ENCODE data around the gene CLIP2. TPM values are rescaled to one million over a fixed set of nuclear protein-coding genes. Genes with fewer than 3 reads are reported as not detected.

The CLIP2 gene
- total and polyA plus RNA-seq, 2 of the 8 experiments (the other 6 are each of a cell fraction or from before 2014, with no cell fraction given) = 8.3 to 41.5 TPM

DNA sequence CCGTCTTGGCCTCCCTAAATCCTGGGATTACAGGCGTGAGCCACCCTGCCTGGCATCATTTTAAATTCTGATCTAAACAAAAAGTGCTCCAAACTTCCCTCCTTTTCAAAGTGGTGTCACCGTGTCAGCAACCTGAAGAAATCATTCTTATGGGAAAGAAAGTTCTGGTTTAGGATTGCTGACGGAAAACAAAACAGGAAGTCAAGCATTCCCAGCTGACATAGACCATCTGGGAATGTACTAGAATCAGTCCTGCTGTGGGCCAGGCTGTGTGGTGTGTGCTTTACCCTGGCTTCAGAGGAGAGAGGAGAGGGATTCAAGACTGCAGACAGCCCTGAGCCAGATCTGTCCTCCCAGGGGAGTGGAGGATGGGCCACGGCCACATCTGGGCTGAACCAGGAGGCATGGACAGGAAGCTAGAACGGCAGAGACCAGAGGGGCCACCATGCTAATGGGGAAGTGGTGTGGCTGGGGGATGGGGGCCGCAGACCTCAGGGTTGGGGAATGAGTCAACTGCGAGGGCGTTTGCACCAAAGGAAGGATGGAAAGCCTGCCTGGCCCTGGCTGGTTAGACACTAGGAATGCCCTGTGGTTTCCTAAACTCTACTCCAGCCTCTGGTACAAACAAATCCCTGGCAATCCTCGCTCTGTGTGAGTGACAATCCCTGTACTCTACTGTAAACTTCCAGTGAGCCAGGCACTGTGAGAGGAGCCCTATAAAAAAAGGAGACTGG is 16.7 kb upstream of the CLIP2 start:
- DNase-seq (ENCODE audit: low read depth in 1 of 2, low spot score in 2 of 2) = no peak
- H3K4me2 ChIP-seq (ENCODE audit: insufficient read depth in 1 of 2, low read depth in 2 of 2, low read length in 2 of 2) = peak overlapping the region in 1 of 2 experiments; percentile 44; a peak in 1 of 4 replicates
- POLR2A ChIA-PET (ENCODE audit: partially characterized antibody) = interaction anchor here (1.4 to 6.2 kb wide), 5 partner anchors 11 to 99 kb away, joined by 3 to 97 read pairs (median 5); partner anchors contain the start of genes CLIP2 and RFC2
- TF ChIP-seq RFX5 (IDR thresholded peaks at IDR 0.05; ENCODE audit: borderline replicate concordance, low read depth, low read length) = no peak
- TF ChIP-seq HDAC6 (IDR thresholded peaks at IDR 0.05; ENCODE audit: low read depth, low read length) = no peak
- TF ChIP-seq BCL11A (IDR thresholded peaks at IDR 0.05; ENCODE audit: low read depth in 2 of 2, low read length in 2 of 2) = no peak
- peak; percentile 58; the same call in 1 of the 2 replicates for TF ChIP-seq RBBP5 (IDR thresholded peaks at IDR 0.05; ENCODE audit: borderline replicate concordance, low read depth, low read length)
- TF ChIP-seq SAP30 (IDR thresholded peaks at IDR 0.05; ENCODE audit: insufficient read depth, insufficient replicate concordance, low read length) = no peak
- no peak for TF ChIP-seq CREB1 (IDR thresholded peaks at IDR 0.05)
- TF ChIP-seq CBX5 (IDR thresholded peaks at IDR 0.05; ENCODE audit: low read depth, low read length) = no peak
- TF ChIP-seq POLR2A (IDR thresholded peaks at IDR 0.05; ENCODE audit: control extremely low read depth in 1 of 2, low read depth in 2 of 2, low read length in 2 of 2) = no peak
- TF ChIP-seq POLR2AphosphoS5 (IDR thresholded peaks at IDR 0.05; ENCODE audit: low read depth, low read length) = 0 out of 2 replicates have a peak, but pooled peaks have one; percentile 44
- no peak for TF ChIP-seq RNF2 (IDR thresholded peaks at IDR 0.05; ENCODE audit: borderline replicate concordance, low read depth, low read length, missing control alignments, poor library complexity, severe bottlenecking)
- no peak for TF ChIP-seq HDAC2 (IDR thresholded peaks at IDR 0.05; ENCODE audit: borderline replicate concordance in 1 of 2, low read depth in 2 of 2, low read length in 2 of 2)

More for the DNA sequence above, 16.7 kb upstream of the CLIP2 start:
- FAIRE-seq = no peak
- Histone ChIP-seq H2AFZ (ENCODE audit: low read length) (peak overlapping the region; percentile 37), H3K9me3 (ENCODE audit: insufficient read depth in 2 of 2, low read depth in 1 of 2, low read length in 1 of 2) (no peaks in the 10 kb centered on the region), H3K23me2 (ENCODE audit: low read depth, low read length) (no peaks in the 10 kb centered on the region), H3K56ac (replicated peaks; ENCODE audit: insufficient read length, low read depth, low read length) (no peak overlapping the region), H2BK120ac (replicated peaks; ENCODE audit: low read depth, low read length) (no peak overlapping the region), H2BK12ac (ENCODE audit: low read depth, low read length) (peak overlapping the region; percentile 72), H3K79me1 (ENCODE audit: low read depth, low read length) (no peaks in the 10 kb centered on the region), H3K4me1 (replicated peaks in 1 of 4; ENCODE audit: control insufficient read depth in 3 of 4, insufficient read depth in 4 of 4, low read length in 3 of 4) (peaks cover 0 to 10% (median 7%) of the 10 kb centered on the region in 4 experiments; a peak in 6 of 7 replicates), H3K27ac (ENCODE audit: low read depth, low read length) (no peak overlapping the region), H4K5ac (ENCODE audit: insufficient read length, low read depth, low read length) (no peak overlapping the region), H2BK20ac (ENCODE audit: low read length) (peak overlapping the region; percentile 100; the same call in 1 of the 2 replicates), H4K20me1 (replicated peaks in 1 of 2; ENCODE audit: control insufficient read depth in 1 of 2, insufficient read depth in 2 of 2, low read length in 2 of 2) (no peaks in the 10 kb centered on the region), H3K79me2 (ENCODE audit: control insufficient read depth in 1 of 2, insufficient read depth in 2 of 2, low read length in 2 of 2) (no peaks in the 10 kb centered on the region), H2BK5ac (ENCODE audit: low read depth, low read length) (peak overlapping the region; percentile 80; the same call in 1 of the 2 replicates), H3K23ac (ENCODE audit: insufficient read length) (no peak overlapping the region), H3K4ac (replicated peaks; ENCODE audit: insufficient read length, low read depth, low read length) (no peak overlapping the region), H3K4me3 (ENCODE audit: extremely low read depth in 1 of 4, insufficient read depth in 2 of 4, low read depth in 3 of 4, low read length in 4 of 4) (no peak overlapping the region), H3K18ac (ENCODE audit: extremely low read depth, low read length) (peak overlapping the region; percentile 36), H3K9ac (replicated peaks in 1 of 4; ENCODE audit: extremely low read depth in 1 of 4, low read depth in 3 of 4, low read length in 3 of 4) (no peak overlapping the region), H4K91ac (replicated peaks; ENCODE audit: insufficient read length, low read length) (peak overlapping the region; percentile 3), H2BK15ac (ENCODE audit: low read length) (peak overlapping the region; percentile 75; the same call in 1 of the 2 replicates), H2AK5ac (ENCODE audit: low read depth, low read length) (no peak overlapping the region), H3K14ac (ENCODE audit: insufficient read length) (no peak overlapping the region), H3K36me3 (ENCODE audit: control insufficient read depth in 2 of 4, insufficient read depth in 4 of 4, low read length in 3 of 4) (no peaks in the 10 kb centered on the region), H4K8ac (ENCODE audit: extremely low read depth, insufficient read depth, low read length) (peak overlapping the region; percentile 79), H3K27me3 (replicated peaks in 1 of 4; ENCODE audit: control insufficient read depth in 3 of 4, extremely low read depth in 1 of 4, insufficient read depth in 3 of 4, low read length in 3 of 4) (no peaks in the 10 kb centered on the region; a peak in 1 of 7 replicates)
- CTCF ChIA-PET (ENCODE audit: partially characterized antibody) = interaction anchor here (1.9 to 5.6 kb wide), 3 partner anchors 10 to 129 kb away, joined by 4 to 47 read pairs (median 25); partner anchors contain the start of gene CLIP2
- WGBS, 2 experiments (ENCODE audit: extremely low coverage in 1 of 2, insufficient coverage in 1 of 2, insufficient read length in 1 of 2, insufficient replicate concordance in 2 of 2, low coverage in 1 of 2, low lambda C conversion rate in 2 of 2, missing lambda C conversion rate in 1 of 2) = 66% methylated on average over 10 of the region's 10 CpGs; no CpG with 5 or more reads in 1 of the 2 experiments
